Measurements from ENCODE around the gene ANXA6.

Gene ANXA6

DNA sequence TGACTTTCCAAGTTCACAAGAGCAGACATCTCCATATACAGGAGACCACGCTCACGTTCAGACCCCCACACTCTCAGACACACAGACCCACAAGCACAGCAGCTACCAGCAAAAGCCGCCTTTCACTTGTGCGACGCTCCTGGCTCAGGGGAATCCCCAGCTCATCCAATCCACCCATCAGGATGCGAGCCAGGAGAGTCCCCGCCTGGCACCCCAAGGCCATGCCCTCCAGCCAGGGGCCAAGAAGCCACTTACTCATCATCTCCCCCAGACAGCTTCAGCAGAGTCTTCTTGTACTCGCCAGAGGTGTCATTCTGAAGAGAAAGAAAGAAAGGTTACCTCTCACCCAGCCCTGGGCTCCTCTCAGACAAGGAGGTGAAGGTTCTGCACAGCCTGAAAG lies 29.7 kb downstream of the ANXA6 start:
- H3K36me3 ChIP-seq (ENCODE audit: control insufficient read depth, insufficient read depth, low read length), result peaks cover 83% of the 10 kb centered on the region
- H3K4me1 ChIP-seq (ENCODE audit: control insufficient read depth, insufficient read depth, low read length), result no peaks in the 10 kb centered on the region
- H3K27me3 ChIP-seq (ENCODE audit: control insufficient read depth, insufficient read depth, low read length), result no peaks in the 10 kb centered on the region
- no peak overlapping the region for H3K27ac ChIP-seq (ENCODE audit: low read depth, low read length)
- H3K4me3 ChIP-seq (ENCODE audit: low read depth, low read length), result no peak overlapping the region
- no peak overlapping the region for H3K9ac ChIP-seq (ENCODE audit: low read length)
- H3K9me3 ChIP-seq (ENCODE audit: control insufficient read depth, insufficient read depth, low read depth, low read length), result no peaks in the 10 kb centered on the region

DNA sequence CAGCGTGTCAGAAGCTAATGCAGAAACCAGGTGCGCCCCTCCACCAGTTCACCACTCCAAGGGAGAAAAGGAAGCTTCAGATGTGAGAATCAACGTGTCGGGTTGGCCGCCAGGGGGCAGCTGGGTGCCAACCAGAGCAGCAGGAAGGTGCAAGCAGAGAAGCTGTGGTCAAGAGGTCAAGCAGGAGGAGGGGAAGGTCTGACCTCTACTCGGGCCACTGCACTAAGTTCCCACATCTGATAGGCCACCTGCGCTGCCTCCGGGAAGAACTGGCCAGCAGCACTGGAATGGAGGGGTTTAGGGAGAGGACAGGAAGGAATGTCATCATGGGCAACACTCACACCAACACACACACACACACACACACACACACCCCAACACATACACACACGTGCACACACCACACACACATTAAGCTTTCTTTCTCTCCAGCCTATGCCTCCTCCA lies 31.4 kb downstream of the ANXA6 start:
- peaks cover 83% of the 10 kb centered on the region for H3K36me3 ChIP-seq (ENCODE audit: control insufficient read depth, insufficient read depth, low read length)
- no peak overlapping the region for H3K4me3 ChIP-seq (ENCODE audit: low read depth, low read length)
- H3K9ac ChIP-seq (ENCODE audit: low read length), result no peak overlapping the region
- H3K27me3 ChIP-seq (ENCODE audit: control insufficient read depth, insufficient read depth, low read length), result no peaks in the 10 kb centered on the region
- H3K9me3 ChIP-seq (ENCODE audit: control insufficient read depth, insufficient read depth, low read depth, low read length), result no peaks in the 10 kb centered on the region
- no peaks in the 10 kb centered on the region for H3K4me1 ChIP-seq (ENCODE audit: control insufficient read depth, insufficient read depth, low read length)
- H3K27ac ChIP-seq (ENCODE audit: low read depth, low read length), result no peak overlapping the region

GRCh38 chr5:151125421-151125820 lies 32.2 kb downstream of the ANXA6 start:
- Histone ChIP-seq H3K36me3 (ENCODE audit: control insufficient read depth, insufficient read depth, low read length) (peaks cover 82% of the 10 kb centered on the region), H3K4me3 (ENCODE audit: low read depth, low read length) (no peak overlapping the region), H3K27me3 (ENCODE audit: control insufficient read depth, insufficient read depth, low read length) (no peaks in the 10 kb centered on the region), H3K27ac (ENCODE audit: low read depth, low read length) (no peak overlapping the region), H3K4me1 (ENCODE audit: control insufficient read depth, insufficient read depth, low read length) (no peaks in the 10 kb centered on the region), H3K9ac (ENCODE audit: low read length) (no peak overlapping the region), H3K9me3 (ENCODE audit: control insufficient read depth, insufficient read depth, low read depth, low read length) (no peaks in the 10 kb centered on the region)

GRCh38 chr5:151123897-151124751 lies 33.5 kb downstream of the ANXA6 start:
- no peaks in the 10 kb centered on the region for H3K27me3 ChIP-seq (ENCODE audit: control insufficient read depth, insufficient read depth, low read length)
- H3K27ac ChIP-seq (ENCODE audit: low read depth, low read length), result no peak overlapping the region
- no peaks in the 10 kb centered on the region for H3K4me1 ChIP-seq (ENCODE audit: control insufficient read depth, insufficient read depth, low read length)
- H3K4me3 ChIP-seq (ENCODE audit: low read depth, low read length), result no peak overlapping the region
- H3K9ac ChIP-seq (ENCODE audit: low read length), result no peak overlapping the region
- no peaks in the 10 kb centered on the region for H3K9me3 ChIP-seq (ENCODE audit: control insufficient read depth, insufficient read depth, low read depth, low read length)
- H3K36me3 ChIP-seq (ENCODE audit: control insufficient read depth, insufficient read depth, low read length), result peaks cover 79% of the 10 kb centered on the region

DNA sequence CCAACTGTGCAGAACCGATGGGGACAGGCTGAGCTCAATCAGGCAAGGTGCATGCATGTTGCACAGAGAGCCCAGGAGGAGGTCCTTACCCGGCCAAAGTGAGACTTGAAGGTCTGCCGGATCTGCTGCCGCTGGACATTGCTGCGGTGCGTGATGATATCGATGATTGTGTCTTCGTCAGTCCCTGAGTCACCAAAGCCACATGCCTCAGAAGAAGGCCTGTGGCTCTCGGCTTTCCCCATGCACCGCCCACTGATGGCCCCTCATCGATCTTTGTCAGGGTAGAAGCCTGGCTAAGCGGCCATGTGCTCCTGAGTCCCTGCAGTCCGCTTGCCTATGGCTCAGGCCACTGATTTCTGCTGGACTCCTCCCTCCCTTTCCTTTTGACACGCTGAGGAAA lies 34.8 kb downstream of the ANXA6 start:
- Histone ChIP-seq H3K4me3 (ENCODE audit: low read depth, low read length) (no peak overlapping the region), H3K27ac (ENCODE audit: low read depth, low read length) (no peak overlapping the region), H3K27me3 (ENCODE audit: control insufficient read depth, insufficient read depth, low read length) (no peaks in the 10 kb centered on the region), H3K9me3 (ENCODE audit: control insufficient read depth, insufficient read depth, low read depth, low read length) (no peaks in the 10 kb centered on the region), H3K9ac (ENCODE audit: low read length) (no peak overlapping the region), H3K4me1 (ENCODE audit: control insufficient read depth, insufficient read depth, low read length) (no peaks in the 10 kb centered on the region), H3K36me3 (ENCODE audit: control insufficient read depth, insufficient read depth, low read length) (peaks cover 71% of the 10 kb centered on the region)

DNA sequence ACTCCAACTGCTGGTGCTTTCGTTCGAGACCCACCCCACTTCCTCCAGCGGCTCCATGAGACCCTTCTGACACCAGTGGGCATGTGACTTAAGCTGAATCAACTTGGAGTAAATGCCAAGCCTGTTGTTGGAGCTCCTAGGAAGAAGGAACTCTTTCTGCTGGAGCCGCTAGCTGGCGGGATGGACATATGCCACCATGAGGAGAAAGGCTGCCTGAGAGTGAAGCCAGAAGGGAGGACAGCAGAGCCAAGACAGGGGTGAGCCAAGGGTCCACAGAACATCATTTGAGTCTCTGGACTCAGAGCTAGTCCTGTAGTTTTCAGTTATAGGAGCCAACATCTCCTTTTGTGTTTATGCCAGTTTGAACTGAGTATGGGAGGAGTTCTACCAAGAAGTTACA lies 35.9 kb downstream of the ANXA6 start:
- no peaks in the 10 kb centered on the region for H3K27me3 ChIP-seq (ENCODE audit: control insufficient read depth, insufficient read depth, low read length)
- no peaks in the 10 kb centered on the region for H3K9me3 ChIP-seq (ENCODE audit: control insufficient read depth, insufficient read depth, low read depth, low read length)
- H3K36me3 ChIP-seq (ENCODE audit: control insufficient read depth, insufficient read depth, low read length), result peaks cover 73% of the 10 kb centered on the region
- no peak overlapping the region for H3K9ac ChIP-seq (ENCODE audit: low read length)
- H3K4me1 ChIP-seq (ENCODE audit: control insufficient read depth, insufficient read depth, low read length), result no peaks in the 10 kb centered on the region
- no peak overlapping the region for H3K4me3 ChIP-seq (ENCODE audit: low read depth, low read length)
- no peak overlapping the region for H3K27ac ChIP-seq (ENCODE audit: low read depth, low read length)

- H3K27ac ChIP-seq (ENCODE audit: low read depth, low read length), result no peak overlapping the region
- H3K4me3 ChIP-seq (ENCODE audit: low read depth, low read length), result no peak overlapping the region
- H3K27me3 ChIP-seq (ENCODE audit: control insufficient read depth, insufficient read depth, low read length), result no peaks in the 10 kb centered on the region
- H3K36me3 ChIP-seq (ENCODE audit: control insufficient read depth, insufficient read depth, low read length), result peaks cover 79% of the 10 kb centered on the region
- H3K9me3 ChIP-seq (ENCODE audit: control insufficient read depth, insufficient read depth, low read depth, low read length), result no peaks in the 10 kb centered on the region
- H3K4me1 ChIP-seq (ENCODE audit: control insufficient read depth, insufficient read depth, low read length), result no peaks in the 10 kb centered on the region
- no peak overlapping the region for H3K9ac ChIP-seq (ENCODE audit: low read length)
Measured at GRCh38 chr5:151121095-151121494, 36.5 kb downstream of the ANXA6 start.

DNA sequence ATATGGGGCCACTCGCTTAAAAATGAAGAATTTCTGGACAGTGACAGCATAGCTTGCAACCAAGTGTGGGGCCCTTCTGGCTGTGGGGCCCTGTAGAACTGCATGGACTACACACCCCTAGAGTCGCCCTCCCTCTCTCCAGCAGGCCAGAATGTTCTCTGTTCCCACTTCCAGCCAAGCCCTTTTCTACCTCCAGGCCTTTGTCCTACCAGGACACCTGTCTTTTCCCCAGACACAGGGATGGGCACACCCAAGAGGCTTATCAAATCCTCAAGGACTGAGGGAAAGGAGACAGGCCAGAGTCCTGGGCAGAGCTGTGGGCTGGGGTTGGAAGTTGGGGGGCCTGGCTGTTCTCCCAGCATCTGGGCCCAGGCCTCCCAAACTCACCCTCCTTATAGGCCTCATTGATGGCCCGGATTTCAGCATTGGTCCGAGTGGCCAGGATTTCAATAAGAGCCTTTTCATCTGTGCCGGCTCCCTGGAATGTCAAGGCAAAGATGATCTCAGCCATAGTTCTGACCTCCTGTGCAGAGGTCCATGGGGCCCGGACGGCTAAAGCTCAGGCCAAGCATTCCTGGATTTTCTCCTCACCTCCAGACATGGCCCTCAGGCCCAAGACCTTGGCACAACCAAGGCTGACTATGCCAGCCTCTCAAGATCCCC lies 38.5 kb downstream of the ANXA6 start:
- Histone ChIP-seq H3K9me3 (ENCODE audit: control insufficient read depth, insufficient read depth, low read depth, low read length) (no peaks in the 10 kb centered on the region), H3K27ac (ENCODE audit: low read depth, low read length) (no peak overlapping the region), H3K4me1 (ENCODE audit: control insufficient read depth, insufficient read depth, low read length) (no peaks in the 10 kb centered on the region), H3K4me3 (ENCODE audit: low read depth, low read length) (no peak overlapping the region), H3K9ac (ENCODE audit: low read length) (no peak overlapping the region), H3K27me3 (ENCODE audit: control insufficient read depth, insufficient read depth, low read length) (no peaks in the 10 kb centered on the region), H3K36me3 (ENCODE audit: control insufficient read depth, insufficient read depth, low read length) (peaks cover 74% of the 10 kb centered on the region)

DNA sequence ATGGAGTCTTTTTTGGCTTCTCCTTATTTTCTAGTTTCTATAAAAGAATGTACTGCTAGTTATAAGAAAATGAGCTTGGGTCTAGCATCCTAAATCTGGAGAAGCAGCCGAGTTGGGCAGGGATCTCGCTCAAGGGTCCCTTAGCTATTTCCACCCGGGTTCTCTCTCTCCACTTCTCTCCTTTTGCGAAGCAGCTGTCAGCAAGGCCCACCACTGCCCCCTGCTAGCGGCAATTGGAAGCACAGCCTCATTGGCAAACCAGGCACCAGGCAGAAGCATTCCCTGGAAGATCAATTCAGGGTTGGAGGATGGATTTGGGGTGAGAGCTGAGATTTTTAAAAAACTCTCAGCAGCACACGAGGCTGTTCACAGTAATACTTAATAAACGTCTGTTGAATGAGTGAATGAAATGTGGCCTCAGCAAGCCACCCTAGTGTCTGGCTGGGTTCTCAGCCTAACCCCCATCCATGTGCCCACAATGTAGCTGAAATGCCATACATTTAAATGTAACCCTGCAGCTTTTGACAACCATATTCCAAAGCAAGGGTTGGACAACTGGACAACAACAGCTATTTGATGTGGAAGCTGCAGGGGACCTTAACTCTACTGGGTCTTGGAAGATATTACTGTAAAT lies 42.2 kb downstream of the ANXA6 start:
- no peaks in the 10 kb centered on the region for H3K27me3 ChIP-seq (ENCODE audit: control insufficient read depth, insufficient read depth, low read length)
- peaks cover 55% of the 10 kb centered on the region for H3K36me3 ChIP-seq (ENCODE audit: control insufficient read depth, insufficient read depth, low read length)
- H3K9me3 ChIP-seq (ENCODE audit: control insufficient read depth, insufficient read depth, low read depth, low read length), result no peaks in the 10 kb centered on the region
- H3K27ac ChIP-seq (ENCODE audit: low read depth, low read length), result no peak overlapping the region
- no peaks in the 10 kb centered on the region for H3K4me1 ChIP-seq (ENCODE audit: control insufficient read depth, insufficient read depth, low read length)
- no peak overlapping the region for H3K4me3 ChIP-seq (ENCODE audit: low read depth, low read length)
- H3K9ac ChIP-seq (ENCODE audit: low read length), result no peak overlapping the region

- no peaks in the 10 kb centered on the region for H3K27me3 ChIP-seq (ENCODE audit: control insufficient read depth, insufficient read depth, low read length)
- no peak overlapping the region for H3K4me3 ChIP-seq (ENCODE audit: low read depth, low read length)
- H3K36me3 ChIP-seq (ENCODE audit: control insufficient read depth, insufficient read depth, low read length), result peaks cover 58% of the 10 kb centered on the region
- no peaks in the 10 kb centered on the region for H3K4me1 ChIP-seq (ENCODE audit: control insufficient read depth, insufficient read depth, low read length)
- H3K9me3 ChIP-seq (ENCODE audit: control insufficient read depth, insufficient read depth, low read depth, low read length), result no peaks in the 10 kb centered on the region
- no peak overlapping the region for H3K27ac ChIP-seq (ENCODE audit: low read depth, low read length)
- H3K9ac ChIP-seq (ENCODE audit: low read length), result no peak overlapping the region
Measured at GRCh38 chr5:151113651-151114050, 43.9 kb downstream of the ANXA6 start.

DNA sequence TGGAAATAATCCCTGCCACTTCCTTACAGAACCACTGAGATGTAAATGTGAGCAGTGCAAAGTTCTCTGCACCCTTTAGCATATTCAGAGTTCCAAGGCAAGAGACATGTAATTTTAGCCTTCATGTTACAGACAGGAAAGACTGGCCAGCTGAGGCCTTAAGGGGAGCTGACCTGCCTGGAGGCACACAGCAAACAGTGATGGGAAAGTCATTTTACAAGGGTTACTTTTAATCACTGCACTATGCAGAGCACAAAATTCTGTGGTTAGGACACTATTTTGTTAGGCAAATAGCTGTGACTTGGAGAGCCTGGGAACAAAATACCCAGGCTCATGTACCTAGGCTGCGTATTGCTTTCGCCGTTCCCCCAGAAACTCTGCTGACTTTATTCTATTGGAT lies 46.6 kb downstream of the ANXA6 start:
- Histone ChIP-seq H3K9me3 (ENCODE audit: control insufficient read depth, insufficient read depth, low read depth, low read length) (no peaks in the 10 kb centered on the region), H3K4me1 (ENCODE audit: control insufficient read depth, insufficient read depth, low read length) (no peaks in the 10 kb centered on the region), H3K36me3 (ENCODE audit: control insufficient read depth, insufficient read depth, low read length) (peaks cover 64% of the 10 kb centered on the region), H3K27ac (ENCODE audit: low read depth, low read length) (no peak overlapping the region), H3K27me3 (ENCODE audit: control insufficient read depth, insufficient read depth, low read length) (no peaks in the 10 kb centered on the region), H3K9ac (ENCODE audit: low read length) (no peak overlapping the region), H3K4me3 (ENCODE audit: low read depth, low read length) (no peak overlapping the region)
